SK-N-MC (cell line): ENCODE measurements around the gene ATP6AP1.

Experiments
- DNase-seq: peaks from one replicate; pipeline ENCODE4 v3.0.0-alpha.2; 2011; ENCODE audit warnings: low read depth, low spot score
- H3K27ac ChIP-seq: fragments of 200-600 bp; sonication (generic); 2 replicates; pipeline ENCODE4 v1.5.1; 2016; ENCODE audit warnings: mixed run types
- H3K36me3 ChIP-seq: fragments of 200-600 bp; sonication (generic); 2 replicates; pipeline ENCODE4 v1.6.1; 2017; ENCODE audit warnings: antibody characterized with exemption, low read length, mixed read lengths; ENCODE audit not compliant: insufficient read depth
- H3K4me3 ChIP-seq: fragments of 200-600 bp; sonication (generic); 2 replicates; pipeline ENCODE4 v1.5.1; 2016
- H3K9ac ChIP-seq: fragments of 200-600 bp; sonication (generic); 2 replicates; pipeline ENCODE4 v1.8.0; 2017; ENCODE audit warnings: mixed run types, mixed read lengths; ENCODE audit not compliant: insufficient read length
- H3K9me3 ChIP-seq: fragments of 200-600 bp; sonication (generic); 2 replicates; pipeline ENCODE4 v1.6.1; 2017; ENCODE audit warnings: low read depth, mild to moderate bottlenecking, antibody characterized with exemption, low read length, moderate library complexity, mixed read lengths
- EZH2 ChIP-seq: fragments of 200-600 bp; sonication (generic); IDR thresholded peaks from one replicate; pipeline ENCODE4 v1.6.1; 2017; ENCODE audit warnings: antibody characterized with exemption
- FOXP2 ChIP-seq: optimal IDR thresholded peaks from 2 replicates; pipeline ENCODE3; 2011; ENCODE audit warnings: mild to moderate bottlenecking, moderate library complexity; ENCODE audit not compliant: insufficient read depth; ENCODE audit errors: extremely low read length, control extremely low read depth
- POLR2AphosphoS5 ChIP-seq: IDR thresholded peaks from 2 replicates; pipeline ENCODE4 v1.6.1; 2012; ENCODE audit warnings: mild to moderate bottlenecking, low read depth, low read length, borderline replicate concordance

Gene ATP6AP1

GRCh38 chrX:154433605-154434004 lies 5.1 kb downstream of the ATP6AP1 start:
- Histone ChIP-seq H3K4me3 (no peak overlapping the region), H3K9me3 (no peaks in the 10 kb centered on the region), H3K9ac (no peak overlapping the region), H3K36me3 (no peaks in the 10 kb centered on the region; the same call in 1 of the 2 replicates), H3K27ac (no peak overlapping the region)
- TF ChIP-seq EZH2 (no peak), FOXP2 (no peak), POLR2AphosphoS5 (no peak)
- no peak for DNase-seq

- Histone ChIP-seq H3K27ac (no peak overlapping the region), H3K9ac (no peak overlapping the region), H3K36me3 (no peaks in the 10 kb centered on the region; the same call in 1 of the 2 replicates), H3K9me3 (no peaks in the 10 kb centered on the region), H3K4me3 (no peak overlapping the region)
- TF ChIP-seq EZH2, result no peak
- no peak for TF ChIP-seq POLR2AphosphoS5
- no peak for TF ChIP-seq FOXP2
- no peak for DNase-seq
Observed at GRCh38 chrX:154434394-154435168, 6.1 kb downstream of the ATP6AP1 start.

DNA sequence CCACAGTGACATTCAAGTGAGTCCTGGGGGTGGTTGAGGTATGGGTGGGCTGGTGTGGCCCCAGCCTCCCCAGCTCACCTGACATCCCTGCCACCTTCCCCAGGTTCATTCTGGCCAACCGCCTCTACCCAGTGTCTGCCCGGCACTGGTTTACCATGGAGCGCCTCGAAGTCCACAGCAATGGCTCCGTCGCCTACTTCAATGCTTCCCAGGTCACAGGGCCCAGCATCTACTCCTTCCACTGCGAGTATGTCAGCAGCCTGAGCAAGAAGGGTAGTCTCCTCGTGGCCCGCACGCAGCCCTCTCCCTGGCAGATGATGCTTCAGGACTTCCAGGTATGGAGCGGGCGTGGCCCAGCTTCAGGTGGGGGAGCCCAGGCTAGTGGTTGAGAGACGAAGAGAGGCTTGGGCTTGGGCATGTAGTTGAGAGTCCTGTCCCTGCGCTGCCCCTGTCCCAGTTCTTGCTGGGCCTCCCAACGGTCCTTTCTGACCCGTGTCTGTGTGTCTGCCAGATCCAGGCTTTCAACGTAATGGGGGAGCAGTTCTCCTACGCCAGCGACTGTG lies 6.8 kb downstream of the ATP6AP1 start:
- Histone ChIP-seq H3K27ac (no peak overlapping the region), H3K9me3 (no peaks in the 10 kb centered on the region)
- TF ChIP-seq FOXP2 (no peak), EZH2 (no peak), POLR2AphosphoS5 (no peak)

DNA sequence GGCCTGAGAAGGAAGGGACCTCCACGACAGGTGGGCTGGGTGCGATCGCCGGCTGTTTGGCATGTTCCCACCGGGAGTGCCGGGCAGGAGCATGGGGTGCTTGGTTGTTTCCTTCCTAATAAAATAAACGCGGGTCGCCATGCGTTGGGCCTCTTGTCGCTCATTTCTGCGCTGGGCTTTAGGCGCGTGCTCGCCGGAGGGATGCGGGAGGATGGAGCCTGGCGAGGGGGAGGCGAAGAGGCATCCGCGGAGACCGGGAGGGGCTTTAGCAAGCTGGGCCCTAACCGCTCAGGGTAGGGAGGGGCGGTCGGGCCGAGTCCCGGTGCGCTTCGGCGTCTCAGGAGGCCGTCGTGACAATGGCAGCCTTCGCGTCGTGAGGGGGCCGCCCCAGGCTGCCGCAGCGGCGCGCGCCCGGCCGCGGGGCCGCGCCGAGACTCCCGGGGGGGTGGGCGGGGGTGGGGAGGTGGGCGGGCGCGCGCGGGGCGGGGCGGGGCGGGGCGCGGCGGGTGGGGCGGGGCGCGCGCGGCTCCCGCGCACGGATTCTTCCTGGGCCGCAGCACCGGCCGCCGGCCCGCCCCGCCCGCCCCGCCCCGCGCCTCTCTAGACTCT lies 8.0 kb downstream of the ATP6AP1 start:
- TF ChIP-seq FOXP2 (no peak), POLR2AphosphoS5 (no peak), EZH2 (no peak)
- Histone ChIP-seq H3K27ac (0 out of 2 replicates have a peak overlapping the region, but pooled peaks have one; percentile 46), H3K36me3 (no peaks in the 10 kb centered on the region; the same call in 1 of the 2 replicates), H3K9me3 (no peaks in the 10 kb centered on the region), H3K9ac (peak overlapping the region; percentile 66), H3K4me3 (peak overlapping the region; percentile 77)
- DNase-seq, result no peak

More for the DNA sequence above, 6.8 kb downstream of the ATP6AP1 start:
- Histone ChIP-seq H3K9ac (no peak overlapping the region), H3K36me3 (no peaks in the 10 kb centered on the region; the same call in 1 of the 2 replicates), H3K4me3 (no peak overlapping the region)
- no peak for DNase-seq

- no peak for DNase-seq
- TF ChIP-seq POLR2AphosphoS5 (peak; percentile 39; the same call in 1 of the 2 replicates), EZH2 (no peak)
- H3K9me3 ChIP-seq, result no peaks in the 10 kb centered on the region
- H3K4me3 ChIP-seq, result peak within 1 kb of the TSS; percentile 77
- peak within 1 kb of the TSS; percentile 66 for H3K9ac ChIP-seq
- H3K36me3 ChIP-seq, result peaks cover 2% of the 10 kb centered on the region; the same call in 1 of the 2 replicates
- 0 out of 2 replicates have a peak within 1 kb of the TSS, but pooled peaks have one; percentile 46 for H3K27ac ChIP-seq
Observed at GRCh38 chrX:154436983-154437752, 8.7 kb downstream of the ATP6AP1 start, which contains the start of gene GDI1. GDI1 (plus strand) TSS chrX:154437154; CDS start chrX:154437255, 101 bp downstream.

DNA sequence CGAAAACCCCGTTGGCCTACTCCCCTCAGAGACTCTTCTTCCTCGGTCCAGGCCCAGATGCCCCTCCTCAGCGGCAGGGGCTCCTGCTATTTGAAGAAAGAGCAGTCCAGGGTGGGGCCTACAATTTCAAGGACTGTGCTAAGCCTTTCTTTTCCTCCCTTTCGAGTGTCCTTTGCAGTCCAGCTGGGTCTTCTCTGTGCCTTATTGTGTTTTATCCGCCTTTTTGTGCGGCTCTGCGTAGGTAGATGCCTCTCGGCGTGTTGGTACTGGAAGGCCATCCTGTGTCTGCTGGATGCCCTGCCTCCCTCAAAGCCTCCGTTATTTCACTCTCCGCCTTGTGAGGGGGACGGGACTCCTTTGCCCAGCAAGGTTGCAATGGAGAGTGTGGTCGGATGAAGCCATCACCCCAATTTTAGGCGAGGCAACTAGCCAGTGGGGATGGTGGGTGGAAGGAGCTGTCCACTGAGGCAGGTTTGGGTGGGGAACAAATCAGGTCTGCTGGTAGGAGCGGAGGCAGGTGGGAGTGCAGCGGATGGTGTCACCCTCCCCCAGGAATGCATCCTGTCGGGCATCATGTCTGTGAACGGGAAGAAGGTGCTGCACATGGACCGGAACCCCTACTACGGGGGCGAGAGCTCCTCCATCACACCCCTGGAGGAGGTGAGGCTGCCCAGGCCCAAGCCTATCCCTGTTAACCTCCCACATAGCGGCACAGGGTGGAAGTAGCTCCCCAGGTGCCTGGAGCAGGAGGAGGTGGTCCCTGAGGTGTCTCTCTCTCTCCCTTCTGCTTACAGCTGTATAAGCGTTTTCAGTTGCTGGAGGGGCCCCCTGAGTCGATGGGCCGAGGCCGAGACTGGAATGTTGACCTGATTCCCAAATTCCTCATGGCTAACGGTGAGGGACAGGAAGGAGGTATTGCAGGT lies 9.8 kb downstream of the ATP6AP1 start:
- Histone ChIP-seq H3K36me3 (peaks cover 4% of the 10 kb centered on the region; the same call in 1 of the 2 replicates), H3K4me3 (peak overlapping the region; percentile 77), H3K9me3 (no peaks in the 10 kb centered on the region), H3K27ac (no peak overlapping the region), H3K9ac (peak overlapping the region; percentile 46)
- no peak for DNase-seq
- TF ChIP-seq POLR2AphosphoS5 (no peak), EZH2 (no peak), FOXP2 (no peak)

GRCh38 chrX:154439841-154440240 lies 11.4 kb downstream of the ATP6AP1 start:
- Histone ChIP-seq H3K4me3 (no peak overlapping the region), H3K9ac (no peak overlapping the region), H3K36me3 (peaks cover 4% of the 10 kb centered on the region; the same call in 1 of the 2 replicates), H3K9me3 (no peaks in the 10 kb centered on the region), H3K27ac (no peak overlapping the region)
- TF ChIP-seq POLR2AphosphoS5 (no peak), FOXP2 (no peak), EZH2 (no peak)
- no peak for DNase-seq
